SKM-1 (cell line): ENCODE data around the gene MAP3K7CL.
"Not testable (repeated sequence)": the region's sequence is repeated elsewhere in the genome, so short reads cannot be mapped to it uniquely, and the experiment has no call there.

ENCODE experiments used
- DNase-seq: peaks from one replicate; lab custom pipeline; 2025; ENCODE audit not compliant: unreplicated experiment; lab: John Stamatoyannopoulos, UW

MAP3K7CL gene

DNA sequence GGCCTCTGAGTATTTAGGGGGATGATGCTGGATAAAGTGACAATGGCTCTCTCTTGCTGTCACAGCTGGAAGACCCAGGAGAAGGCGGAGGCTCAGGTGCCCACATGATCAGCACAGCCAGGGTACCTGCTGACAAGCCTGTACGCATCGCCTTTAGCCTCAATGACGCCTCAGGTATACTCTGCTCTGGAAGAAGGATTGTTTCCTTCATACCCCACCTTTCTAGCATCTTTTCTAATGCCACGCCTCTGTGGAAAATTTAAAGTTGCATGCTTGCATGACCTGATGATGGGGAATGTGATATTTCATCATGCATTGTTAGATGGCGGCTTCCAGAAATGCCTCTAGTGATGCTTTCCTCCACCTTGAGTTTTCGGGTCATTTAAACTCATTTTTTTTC, 2.8 kb downstream of the MAP3K7CL start:
- no peak for DNase-seq

DNA sequence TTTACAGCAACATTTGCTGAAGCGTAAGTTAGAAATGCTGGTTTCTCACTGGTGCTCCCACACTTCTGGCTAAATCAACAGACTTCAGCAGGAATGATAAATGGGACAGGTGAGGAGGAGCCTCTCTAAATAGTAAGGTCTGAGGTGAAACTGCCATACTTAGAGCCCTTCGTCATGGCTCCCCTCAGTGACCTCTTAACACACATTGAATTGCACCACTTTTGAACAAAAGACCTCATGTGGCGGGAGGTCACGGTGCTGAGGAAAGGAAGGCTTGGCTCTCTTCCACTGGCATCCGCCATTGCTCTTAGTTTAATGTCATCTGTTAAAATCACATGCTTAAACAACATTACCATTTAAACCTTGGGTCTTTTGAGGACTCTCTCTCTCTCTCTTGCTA, 3.4 kb downstream of the MAP3K7CL start:
- DNase-seq, result no peak

DNA sequence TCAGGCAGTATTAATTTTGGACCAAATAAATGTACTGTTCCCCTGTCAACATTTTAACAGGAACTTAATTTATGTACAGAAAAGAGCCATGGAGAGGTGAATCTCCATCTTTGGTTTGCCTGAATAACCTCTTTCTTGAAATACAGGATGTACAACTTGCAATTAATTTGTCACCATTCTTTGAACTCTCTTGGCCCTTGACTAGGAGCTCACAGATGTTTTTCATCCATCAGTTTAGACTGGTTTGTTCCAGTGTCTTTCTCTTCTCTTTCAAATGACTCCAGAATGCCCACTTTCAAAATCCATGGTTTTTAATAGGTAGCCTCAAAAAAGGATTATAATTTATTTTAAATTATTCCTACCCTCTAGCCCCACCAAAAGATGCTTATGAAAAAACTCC, 5.0 kb downstream of the MAP3K7CL start:
- no peak for DNase-seq

DNA sequence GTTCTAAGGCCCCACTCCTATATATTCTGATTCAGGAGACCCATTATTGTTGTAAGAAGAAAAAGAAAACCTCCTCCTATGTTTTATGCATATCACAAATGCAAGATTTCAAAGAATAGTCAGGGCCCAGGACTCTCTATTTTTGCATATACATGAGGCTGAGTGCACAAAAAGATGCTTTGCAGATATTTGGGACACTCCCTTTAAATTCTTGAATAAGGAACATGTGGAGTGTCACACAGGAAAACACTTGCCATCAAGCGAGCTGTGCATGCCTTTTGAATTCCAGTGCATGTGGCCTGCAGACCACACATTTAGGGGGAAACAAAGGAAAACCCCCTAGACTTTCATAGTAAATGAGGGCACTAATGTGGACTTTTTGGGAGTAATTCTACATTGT, 5.6 kb downstream of the MAP3K7CL start:
- no peak for DNase-seq

DNA sequence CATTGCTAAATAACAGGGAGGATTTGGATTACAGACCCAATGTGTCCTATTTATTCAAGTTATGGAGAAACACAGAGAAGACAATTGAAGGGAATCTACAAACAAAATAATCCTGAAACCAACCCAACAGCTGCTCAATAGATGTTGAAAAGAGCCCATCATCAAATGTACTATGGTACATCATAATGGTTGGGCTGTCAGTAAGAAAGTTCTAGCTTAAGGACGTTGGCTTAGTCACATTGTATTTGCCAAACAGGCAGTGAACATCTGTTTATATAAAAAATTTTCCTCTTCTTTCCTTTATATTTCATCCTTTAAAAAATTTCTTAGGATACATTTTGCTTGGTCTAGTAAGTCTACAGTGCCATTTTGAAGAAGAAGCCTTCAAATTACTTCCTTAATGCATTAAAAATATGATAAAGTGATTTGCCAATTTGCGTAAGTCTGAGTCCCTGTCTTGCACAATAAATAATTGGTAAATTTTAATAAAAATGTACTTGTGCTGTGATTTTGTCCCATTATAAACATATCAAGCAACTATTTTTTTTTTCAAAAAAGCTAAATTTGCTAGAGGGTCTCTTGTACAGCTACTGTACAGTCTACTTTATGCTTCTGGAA, 14.4 kb downstream of the MAP3K7CL start:
- no peak for DNase-seq

DNA sequence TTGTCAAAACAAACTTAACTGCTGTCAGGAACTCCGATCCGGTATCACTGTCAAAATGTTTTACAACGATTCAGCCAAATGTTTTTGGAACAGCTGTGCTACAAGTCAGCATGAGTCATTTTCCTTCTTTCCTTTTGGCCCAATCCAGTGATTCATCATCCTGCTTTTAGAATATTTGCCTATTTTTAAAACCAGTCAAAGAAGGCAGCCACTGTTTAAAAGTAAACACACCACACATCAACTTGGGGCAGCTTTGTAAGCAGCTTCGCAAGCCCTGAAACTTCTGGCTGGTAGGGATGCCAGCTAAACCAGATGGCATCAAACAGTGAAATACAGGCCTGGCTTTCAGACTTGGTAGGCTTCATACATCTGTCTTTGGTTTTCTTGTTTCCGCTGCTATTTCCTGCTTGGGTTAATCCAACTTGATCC, 14.9 kb downstream of the MAP3K7CL start:
- DNase-seq, result no peak

DNA sequence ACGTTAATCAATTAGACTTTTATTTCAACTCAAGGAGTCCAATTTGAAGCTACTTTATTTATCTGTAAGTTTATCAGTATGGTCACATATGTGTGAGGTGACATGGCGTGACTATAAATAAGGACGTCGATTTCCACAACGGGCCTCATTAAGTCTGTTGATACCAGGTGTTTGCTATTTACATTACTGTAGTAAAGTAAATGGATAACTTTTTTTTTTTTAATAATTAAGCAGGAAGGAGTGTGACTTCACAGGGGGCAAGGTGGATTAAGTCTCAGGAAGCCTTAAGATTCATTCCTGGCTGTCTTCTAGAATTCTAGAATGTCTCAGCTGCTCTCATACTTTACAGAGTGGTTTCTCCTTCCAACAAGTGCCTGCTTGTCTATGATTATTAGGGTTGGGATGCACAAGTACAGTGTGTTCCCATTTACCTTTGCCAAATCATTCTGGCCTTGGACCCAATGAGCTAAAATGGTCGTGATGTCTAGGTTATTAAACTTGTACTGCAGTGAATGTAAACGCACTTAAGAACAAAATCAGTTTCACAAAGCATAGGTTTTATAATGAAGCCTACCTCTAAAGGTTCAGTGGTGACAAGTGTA, 15.5 kb downstream of the MAP3K7CL start:
- DNase-seq, result no peak

DNA sequence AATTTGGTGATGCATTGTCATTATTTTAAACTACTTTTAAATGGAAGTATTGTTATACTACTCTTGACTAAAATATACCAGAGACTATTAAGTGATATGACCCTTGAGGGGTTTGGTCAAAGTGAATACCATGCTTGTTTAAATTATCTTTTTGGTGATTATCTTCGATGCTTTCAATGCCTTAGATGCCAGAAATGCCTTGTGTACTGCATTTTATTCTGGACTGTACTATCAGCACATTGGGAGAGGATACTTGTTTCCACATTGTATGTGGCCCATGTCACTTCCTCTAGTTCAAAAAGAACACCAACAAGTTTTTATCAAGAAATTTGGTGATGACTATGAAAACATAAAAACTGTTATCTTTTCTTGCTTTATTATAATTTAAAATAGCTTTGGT, 16.3 kb downstream of the MAP3K7CL start:
- DNase-seq, result no peak

DNA sequence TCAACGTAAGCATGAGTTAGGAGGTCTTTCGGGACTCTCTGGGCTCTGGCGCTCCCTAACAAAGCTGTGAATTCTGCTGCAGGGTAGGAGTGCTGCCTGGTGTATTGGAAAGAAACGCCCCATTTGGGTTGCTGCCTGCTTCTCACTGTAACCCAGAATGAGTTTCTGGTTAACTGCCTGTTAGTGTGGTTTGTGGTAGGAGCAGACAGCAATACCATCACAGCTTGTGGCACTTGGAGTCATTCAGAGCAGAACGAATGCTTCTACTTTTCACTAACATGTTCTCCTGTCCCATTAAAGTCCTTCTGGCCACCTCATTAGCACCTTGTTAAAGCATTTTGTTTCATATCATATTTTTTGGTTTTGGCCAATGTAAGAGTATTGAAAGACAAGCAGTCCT, 18.1 kb downstream of the MAP3K7CL start:
- no peak for DNase-seq

DNA sequence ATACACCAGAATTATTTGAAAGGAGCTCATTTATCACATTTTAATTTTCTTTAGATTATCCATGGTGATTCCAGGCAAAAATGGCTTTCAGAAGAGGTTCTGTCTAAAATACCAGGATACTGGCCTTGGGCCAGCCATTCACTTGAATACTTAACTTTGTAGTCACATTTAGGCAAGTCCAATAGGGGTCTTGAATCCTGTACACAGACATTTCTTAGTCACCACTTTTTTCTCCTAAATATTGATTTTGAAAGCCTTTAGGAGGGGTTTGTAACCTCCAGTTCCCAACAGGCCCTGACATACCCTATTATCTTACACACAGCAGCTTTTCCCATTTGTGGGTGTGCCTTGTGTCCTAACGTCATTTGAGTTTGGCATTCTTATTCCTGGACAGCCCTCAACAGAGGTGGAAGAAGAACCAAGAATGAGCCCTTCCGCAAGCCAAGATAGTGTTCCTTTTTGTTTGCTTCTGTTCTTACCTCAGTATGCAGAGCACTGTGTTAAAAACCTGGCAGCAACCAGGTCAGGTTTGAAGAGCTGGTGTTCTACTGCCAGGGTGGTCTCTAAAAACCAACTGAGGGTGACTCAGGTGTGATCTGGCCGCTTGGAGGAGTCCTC, 19.5 kb downstream of the MAP3K7CL start:
- no peak for DNase-seq

DNA sequence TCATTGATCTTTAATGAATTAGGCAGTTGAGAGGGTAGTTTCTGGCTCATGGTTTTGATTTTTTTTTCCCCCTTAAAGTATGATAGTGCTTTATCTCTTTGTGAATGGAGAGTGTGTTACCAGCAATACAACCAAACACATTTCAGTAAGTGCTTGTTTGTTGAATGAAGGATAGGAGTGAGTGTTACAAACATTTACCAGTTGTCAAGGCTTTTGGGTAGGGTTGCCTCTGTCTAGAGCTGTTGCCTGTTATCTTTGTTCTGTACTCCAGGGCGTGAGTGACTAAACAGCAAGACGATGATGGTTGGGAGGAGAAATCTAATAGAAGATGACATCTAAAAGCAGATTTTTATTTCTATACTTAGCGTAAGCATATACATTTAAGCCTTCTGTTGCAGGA, 21.5 kb downstream of the MAP3K7CL start:
- no peak for DNase-seq

DNA sequence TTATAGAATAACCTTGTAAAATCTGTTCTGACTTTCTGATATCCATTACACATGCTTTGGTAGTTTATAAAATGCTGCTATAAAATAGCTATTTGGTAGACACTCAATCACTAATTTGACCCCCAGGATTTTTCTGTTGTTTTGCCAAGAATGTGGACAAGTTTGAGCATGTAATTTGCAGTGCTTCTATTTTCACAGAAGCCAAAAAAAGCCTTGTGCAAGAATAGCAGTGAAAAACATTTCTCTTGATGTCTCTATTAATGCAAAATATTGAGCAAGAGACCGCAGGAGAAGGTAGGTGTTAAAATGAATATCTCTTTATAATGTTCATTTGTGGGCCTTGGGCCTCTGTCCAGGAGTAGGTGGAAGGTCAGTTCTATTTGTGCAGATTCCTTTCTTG, 22.5 kb downstream of the MAP3K7CL start:
- no peak for DNase-seq

DNA sequence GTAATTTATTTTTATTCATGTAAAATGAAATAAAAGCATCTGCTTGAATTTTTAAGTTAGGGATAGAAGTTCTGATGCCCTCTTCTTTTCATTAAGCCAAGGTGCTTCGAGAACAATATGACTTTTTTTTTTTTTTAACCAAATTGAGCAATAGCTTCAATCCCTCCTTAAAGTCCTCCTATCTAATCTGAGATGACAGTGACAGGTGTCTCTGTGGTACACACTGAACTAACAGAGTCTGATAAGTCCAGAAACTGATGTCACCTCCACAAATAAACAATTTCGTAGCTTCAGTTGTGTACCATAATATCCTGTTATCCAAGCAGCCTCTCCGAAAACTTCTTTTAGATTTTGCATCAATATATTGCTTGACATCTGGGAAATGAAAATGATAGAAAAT, 23.8 kb downstream of the MAP3K7CL start:
- no peak for DNase-seq

DNA sequence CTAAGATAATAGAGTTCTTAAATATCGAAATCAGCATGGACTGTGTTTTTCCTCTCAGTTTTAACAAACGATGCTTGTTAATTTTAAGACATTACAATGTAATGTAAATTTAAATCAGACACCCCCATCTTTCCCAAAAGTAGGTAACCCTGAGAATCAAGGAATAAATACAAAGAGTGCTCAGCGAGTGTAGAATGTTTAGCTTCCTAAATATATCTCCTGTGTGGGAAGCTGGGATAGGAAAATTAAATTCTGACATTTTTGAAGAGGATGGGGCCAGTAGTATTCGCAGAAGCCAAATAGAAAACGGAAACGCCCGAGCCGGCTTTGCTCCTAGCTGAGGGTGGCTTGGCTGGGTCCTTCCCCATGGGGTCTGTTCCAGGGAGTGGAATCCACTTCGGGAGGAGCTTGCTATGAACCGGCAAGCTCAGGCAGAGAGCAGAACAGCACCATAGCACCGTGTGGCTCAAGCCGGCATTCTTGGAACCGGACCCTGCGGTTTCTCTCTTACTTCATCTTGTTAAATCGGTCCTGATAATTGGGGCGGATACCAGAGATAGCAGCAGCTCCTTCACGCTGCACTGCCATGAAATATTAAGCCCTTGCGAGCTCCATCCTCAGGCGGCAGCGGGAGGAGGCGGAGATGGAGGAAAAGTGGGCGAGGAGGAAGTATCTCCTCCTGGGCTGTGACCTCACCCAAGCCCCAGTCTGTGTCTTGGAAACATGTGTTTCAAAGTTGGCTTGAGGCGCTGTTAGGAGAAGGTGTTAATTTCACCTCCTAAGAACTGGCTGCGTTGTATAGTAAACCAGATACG, 24.9 kb downstream of the MAP3K7CL start:
- DNase-seq, result no peak

DNA sequence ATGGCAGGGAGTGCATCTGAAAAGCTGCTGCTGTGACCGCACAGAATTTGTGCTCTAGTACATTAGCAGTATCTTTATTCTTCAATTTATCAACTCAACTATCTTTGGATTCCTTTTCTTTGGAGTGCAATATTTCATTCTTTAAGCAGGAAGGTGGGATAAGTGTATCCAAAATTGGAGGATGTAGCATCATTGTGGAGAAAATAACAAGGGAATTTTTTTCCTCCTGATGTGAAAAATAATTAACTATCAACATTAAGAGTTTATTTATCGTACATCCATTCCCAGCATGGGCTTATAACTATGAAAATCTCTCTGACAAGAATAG, 25.5 kb downstream of the MAP3K7CL start:
- DNase-seq, result no peak

DNA sequence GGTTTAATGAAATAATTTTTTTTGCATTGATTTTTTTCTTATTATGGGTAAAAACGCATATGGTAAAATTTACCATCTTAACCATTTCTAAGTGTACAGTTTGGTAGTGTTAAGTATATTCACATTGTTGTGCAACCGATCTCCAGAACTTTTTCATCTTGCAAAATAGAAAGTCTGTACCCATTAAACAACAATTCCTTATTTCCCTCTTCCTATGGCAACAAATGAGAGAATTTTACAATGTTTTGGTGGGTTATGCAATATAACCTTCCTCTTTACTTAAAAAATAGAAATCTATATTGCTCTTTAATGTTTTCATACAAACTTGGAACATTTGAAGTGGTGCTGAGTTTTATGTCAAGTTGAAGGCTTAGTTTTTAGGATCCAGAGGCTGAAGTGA, 26.6 kb downstream of the MAP3K7CL start:
- DNase-seq, result no peak

DNA sequence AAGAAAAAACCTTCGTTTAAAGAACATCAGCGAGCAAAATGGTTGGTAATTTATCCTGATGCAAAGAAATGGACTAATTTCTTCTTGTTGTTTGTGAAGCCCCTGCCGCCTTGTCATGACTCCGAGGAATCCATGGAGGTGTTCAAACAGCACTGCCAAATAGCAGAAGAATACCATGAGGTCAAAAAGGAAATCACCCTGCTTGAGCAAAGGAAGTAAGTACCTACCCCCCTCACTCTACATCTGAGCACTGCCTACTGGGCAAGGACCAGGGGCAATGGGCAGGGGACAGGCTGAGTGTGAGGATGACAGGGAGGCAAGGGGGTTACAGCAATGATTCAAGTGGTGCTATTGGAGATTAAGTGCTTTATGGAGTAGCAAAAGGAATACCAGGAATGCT, 29.4 kb downstream of the MAP3K7CL start:
- DNase-seq, result no peak

DNA sequence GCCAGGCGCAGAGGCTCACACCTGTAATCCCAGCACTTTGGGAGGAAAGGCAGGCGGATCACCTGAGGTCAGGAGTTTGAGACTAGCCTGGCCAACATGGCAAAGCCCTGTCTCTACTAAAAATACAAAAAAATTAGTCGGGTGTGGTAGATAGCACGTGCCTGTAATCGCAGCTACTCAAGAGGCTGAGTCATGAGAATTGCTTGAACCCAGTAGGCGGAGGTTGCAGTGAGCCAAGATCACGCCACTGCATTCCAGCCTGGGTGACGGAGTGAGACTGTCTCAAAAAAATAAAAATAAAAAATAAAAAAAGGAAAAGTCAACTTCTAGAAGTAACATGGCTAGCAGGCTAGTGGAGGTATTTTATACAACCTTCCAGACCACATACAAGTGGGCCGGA, 32.4 kb downstream of the MAP3K7CL start:
- not testable (repeated sequence) for DNase-seq

DNA sequence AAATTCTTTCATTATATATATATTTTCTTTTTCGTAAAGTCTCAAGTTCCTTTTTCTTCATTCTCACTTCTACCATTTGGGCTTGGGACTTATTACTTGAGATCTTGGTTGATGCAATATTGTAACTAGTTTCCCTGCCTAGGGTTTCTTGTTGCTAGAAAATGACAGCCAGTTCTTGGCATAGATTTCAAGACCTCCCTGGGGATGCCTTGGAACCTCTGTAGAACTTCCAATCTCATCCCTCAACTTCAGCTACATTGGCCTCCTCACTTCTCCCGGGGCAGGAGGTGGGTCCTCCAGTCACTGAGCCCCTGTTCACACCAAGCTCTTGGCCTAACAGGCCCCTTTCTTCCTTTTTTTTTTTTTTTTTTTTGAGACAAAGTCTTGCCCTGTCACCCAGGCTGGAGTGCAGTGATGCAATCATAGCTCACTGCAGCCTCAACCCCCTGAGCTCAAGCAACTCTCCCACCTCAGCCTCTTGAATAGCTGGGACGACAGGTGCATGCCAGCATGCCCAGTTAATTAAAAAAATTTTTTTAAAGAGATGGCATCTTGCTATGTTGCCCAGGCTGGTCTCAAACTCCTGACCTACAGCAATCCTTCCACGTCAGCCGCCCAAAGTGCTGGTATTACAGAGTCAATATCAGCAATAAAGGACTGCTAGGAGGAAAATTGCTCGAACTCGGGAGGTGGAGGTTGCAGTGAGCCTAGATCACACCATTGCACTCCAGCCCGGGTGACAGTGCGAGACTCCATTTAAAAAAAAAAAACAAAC, 33.1 kb downstream of the MAP3K7CL start:
- DNase-seq, result no peak

DNA sequence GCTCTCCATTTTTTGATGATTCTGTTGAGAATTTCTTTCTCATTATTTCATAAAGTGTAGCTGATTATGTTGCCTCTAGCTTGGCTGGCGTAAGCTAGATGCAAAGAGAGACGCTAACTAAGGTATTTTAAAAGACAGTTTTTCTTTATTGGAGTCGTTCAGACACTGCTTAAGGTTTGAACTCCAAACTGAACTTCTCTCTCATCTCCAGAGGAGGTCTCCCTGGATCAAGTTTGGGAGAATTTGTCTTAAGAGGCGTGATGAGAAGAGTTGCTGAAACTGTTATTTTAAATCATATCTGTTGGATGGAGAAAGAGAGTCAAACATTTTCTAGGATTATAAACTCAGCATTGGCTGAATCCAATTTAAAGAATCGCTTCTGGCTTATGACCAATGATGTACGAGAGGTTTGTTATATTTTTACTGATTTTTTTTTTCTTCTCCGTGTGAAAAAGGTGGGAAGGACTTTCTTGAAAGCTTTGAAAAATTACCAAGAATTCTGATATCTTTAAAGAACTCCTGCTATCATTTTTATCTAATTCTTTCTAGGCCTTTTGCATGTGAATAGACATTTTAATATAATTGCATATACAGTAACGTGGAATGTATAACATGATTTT, 34.0 kb downstream of the MAP3K7CL start:
- DNase-seq, result peak; percentile 47

DNA sequence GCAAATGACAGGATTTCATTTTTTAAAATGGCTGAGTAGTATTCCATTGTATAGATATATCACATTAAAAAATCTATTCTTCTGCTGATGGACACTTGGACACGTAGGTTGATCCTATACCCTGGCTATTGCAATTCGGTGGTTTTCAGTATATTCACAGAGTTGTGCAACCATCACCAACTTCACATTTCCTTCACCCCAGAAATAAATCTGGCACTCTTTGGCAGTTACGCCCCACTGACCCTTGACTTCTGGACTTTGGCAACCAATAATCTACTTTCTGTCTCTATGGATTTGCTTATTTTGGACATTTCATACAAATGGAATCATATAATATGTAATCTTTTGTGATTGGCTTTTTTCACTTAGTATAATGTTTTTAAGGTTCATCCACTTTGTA, 35.9 kb downstream of the MAP3K7CL start:
- DNase-seq, result no peak
